HG02763 (cell line): ENCODE results near the gene HGFAC.

ENCODE experiments used
- ATAC-seq: cut with Tn5 transposase; IDR thresholded peaks from one replicate; pipeline ENCODE4 v1.9.1; 2021; ENCODE audit warnings: mild to moderate bottlenecking, moderate library complexity; ENCODE audit not compliant: unreplicated experiment

HGFAC gene

DNA sequence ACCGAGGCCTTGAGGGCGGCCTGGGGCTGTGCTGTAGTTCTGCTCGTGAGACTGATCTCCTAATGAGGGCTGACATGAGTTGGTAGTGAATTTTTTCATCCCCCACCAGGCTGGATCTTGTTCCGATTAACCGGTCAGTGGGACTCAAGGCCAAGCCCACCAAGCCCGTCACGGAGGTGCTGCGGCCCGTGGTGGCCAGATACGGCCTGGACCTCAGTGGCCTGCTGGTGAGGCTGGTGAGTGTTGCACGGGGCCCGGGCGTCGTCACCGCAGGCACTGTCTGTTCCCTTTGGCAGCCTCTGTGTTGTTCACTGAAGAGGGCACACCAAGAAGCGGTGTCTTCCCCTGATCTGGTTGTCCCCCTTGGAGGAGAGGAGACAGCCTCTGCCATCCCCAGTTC is 18.4 kb upstream of the HGFAC start:
- ATAC-seq: no peak

DNA sequence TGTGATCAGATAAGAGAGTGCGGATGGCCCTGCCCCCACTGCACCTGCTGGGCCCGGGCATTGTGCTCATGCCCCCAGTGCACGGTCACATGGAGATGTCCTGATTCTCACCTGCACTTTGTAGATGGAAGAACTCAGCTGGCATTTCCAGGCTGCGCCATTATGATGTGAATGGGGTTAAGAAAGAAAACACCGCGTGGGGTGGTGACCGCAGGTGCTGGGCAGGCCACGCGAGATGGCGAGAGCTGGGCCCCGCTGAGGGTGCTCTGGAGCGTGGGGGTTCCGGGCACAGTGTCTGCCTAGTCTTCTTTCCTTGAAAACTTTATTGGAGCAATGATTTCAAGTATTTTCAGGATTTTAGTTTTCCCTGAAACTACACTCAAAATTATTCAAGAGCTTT is 17.8 kb upstream of the HGFAC start:
- no peak for ATAC-seq

DNA sequence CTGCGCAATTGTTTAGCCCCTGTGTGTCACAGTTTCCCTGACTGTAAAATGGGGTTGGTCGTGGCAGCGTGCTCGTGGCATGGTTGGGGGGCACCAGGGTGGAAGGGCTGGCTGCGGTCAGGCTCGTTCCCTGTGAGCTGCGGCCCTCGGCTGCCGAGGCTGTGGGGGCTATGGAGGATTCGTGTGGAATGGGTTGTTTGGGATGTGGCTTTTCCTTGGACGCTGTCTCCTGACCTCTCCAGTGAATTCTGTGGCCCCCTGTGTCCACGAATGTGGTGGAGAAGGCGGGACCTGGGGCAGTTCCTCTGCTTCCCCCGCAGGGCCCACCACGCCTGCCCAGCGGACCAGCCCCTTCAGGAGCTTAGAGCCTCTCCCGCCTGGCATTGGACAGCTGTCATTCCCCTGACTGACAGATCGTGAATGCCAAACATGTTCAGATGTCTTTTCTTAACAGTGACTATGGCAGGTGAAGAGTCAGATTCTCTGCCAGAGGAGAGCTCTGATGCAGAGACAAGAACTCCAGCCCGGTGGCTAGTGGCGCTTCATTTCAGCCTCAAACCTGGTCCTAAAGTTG is 17.2 kb upstream of the HGFAC start:
- no peak for ATAC-seq

DNA sequence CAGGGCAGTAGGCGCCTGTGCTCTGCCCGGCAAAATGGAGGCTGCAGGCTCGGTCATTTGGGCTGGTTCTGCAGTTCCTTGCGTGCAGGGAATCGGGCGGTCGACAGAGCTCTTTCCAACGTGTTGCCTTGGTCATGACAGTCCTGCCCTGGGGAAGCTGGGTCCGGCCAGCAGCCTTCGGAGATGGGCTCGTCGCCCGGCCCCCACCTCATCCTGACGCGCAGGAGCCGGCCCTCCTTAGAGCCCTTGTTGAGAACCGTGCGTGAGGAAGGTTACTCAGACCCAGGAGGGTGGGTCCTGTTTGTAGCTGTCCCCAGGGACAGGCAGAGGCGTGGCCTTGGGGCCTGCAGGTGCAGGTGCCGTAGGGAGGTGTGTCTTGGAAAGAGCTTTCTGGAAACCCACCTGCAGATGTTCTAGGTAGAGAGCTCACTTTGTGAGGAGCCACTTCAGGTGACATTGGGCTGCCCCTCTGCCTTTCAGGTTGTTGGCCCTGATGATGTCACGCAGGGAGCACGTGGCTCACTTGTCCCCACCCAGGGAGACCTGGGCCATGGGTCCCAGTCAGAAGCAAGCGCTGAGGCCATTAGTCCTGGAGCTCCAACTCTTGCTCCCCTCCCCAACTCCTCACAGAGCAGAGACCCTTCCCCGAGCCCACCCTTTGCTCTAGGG is 15.2 kb upstream of the HGFAC start:
- ATAC-seq: no peak

DNA sequence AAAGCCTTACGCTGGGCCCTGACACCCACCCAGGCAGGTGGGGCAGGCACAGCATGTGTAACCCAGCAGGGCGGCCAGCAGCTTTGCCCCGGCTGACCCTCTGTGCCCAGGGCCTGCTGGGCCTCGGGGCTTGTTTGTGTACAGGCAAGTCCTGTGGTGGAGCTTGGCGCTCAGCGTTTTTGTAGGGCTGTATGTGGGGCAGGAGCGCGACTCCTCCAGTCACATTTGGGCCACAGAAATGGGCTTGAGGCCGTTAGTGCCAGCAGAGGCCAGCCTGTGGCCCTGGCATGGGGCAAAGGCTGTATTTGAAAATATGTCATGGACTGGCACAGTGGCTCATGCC is 14.7 kb upstream of the HGFAC start:
- no peak for ATAC-seq

DNA sequence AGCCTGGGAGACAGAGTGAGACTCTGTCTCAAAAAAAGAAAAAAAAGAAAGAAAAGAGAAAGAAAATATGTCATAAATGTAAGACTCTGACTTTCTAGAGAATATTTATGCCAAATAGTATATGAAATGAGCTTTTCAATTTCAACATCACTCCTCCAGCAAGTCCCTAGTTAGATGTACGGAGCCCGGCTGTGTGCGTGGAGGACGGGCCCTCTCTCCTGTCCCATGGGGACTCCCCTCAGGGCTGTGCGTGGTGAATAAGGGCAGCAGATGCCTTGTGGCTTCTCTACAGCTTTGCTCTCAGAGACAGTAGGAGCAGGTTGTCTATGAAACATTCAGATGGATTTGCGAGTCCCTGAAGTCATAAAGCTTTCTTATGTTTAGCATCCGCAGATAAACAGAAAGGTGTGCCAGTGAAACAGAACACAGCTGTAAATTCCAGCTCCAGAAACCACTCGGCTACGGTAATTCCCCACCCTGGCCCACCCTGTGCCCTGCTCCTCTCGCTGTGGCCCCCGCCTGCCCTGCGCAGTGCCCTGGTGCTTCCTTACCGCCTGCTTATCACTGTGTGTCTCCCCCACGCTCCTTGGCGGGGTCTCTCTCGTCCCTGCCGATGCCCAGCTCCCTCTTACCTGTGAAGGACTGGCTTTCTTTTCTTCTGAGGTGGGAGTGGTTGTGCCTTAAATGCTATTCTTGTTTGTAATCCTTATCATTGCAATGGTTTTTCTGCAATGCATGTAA is 13.9 kb upstream of the HGFAC start:
- no peak for ATAC-seq

DNA sequence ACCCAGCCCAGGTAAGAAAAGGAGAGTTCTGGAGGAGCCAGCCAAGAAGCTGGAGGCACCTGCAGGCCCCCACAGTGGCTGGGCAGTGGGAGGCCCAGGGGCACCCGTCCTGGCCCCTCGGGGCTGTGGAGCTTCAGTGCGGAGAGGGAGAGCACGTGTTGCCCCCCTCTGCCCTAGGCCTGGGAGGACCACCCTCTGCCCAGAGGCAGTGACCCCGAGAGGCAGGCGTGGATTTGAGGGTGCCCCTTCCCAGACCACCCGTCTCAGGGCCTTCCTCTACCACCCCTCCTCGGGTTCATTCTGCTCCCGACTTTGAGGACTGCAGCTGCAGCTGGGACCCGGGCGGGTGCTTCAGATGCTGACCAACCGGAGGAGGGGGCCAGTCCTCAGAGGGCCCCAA is 12.1 kb upstream of the HGFAC start:
- no peak for ATAC-seq

DNA sequence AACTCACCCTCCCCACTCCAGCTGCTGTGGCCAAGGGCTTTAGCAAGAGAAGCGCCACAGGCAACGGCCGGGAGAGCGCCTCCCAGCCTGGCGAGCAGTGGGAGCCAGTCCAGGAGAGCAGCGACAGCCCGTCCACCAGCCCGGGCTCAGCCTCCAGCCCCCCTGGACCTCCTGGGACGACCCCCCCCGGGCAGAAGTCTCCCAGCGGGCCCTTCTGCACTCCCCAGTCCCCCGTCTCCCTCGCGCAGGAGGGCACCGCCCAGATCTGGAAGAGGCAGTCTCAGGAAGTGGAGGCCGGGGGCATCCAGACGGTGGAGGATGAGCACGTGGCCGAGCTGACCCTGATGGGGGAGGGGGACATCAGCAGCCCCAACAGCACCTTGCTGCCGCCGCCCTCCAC is 11.2 kb upstream of the HGFAC start:
- ATAC-seq: no peak

DNA sequence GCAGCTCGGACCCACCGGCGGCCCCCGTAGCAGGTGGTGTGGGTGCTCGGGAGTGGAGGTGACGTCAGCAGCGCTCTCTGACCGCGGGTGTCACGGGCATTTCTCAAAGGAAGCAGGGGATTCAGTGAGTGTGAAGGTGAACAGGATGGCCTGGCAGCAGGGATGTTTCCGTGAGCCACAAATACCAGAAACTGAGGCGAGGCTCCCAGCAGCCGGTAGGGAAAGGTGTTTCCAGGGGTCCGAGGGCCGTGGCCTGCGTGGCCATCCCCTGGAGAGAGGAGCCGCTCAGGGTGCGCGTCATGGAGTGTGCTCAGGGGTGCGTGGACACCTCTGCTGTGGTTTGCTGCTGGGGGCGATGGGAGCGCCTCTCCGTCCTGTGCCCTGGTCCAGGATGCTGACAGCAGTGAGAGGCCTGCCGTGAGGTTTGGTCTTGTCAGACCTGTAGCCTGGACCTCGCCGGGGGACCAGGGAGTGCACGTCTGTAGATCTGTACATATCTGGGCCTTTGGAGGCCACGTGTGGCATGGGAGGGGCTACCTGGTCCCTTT is 10.2 kb upstream of the HGFAC start:
- ATAC-seq: no peak

DNA sequence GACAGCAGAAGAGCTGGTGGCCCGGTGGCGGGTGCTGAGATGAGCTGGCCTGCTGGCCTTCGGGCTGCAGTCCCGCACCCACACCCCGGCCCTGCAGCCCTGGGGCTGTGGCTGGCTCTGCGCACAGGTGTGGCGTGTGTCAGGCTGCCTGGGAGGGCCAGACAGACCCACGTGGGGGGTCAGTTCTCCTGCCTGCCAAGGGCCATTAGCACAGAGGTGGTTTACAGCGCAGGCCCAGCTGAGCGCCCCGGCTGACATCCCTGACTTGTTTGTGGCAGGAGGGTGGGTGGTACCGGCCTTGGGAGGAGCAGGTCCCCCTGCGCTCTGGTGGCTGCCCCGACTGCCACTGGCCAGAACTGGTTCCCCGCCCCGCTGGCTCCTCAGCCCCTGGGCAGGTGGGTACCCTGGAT is 9.4 kb upstream of the HGFAC start:
- no peak for ATAC-seq

DNA sequence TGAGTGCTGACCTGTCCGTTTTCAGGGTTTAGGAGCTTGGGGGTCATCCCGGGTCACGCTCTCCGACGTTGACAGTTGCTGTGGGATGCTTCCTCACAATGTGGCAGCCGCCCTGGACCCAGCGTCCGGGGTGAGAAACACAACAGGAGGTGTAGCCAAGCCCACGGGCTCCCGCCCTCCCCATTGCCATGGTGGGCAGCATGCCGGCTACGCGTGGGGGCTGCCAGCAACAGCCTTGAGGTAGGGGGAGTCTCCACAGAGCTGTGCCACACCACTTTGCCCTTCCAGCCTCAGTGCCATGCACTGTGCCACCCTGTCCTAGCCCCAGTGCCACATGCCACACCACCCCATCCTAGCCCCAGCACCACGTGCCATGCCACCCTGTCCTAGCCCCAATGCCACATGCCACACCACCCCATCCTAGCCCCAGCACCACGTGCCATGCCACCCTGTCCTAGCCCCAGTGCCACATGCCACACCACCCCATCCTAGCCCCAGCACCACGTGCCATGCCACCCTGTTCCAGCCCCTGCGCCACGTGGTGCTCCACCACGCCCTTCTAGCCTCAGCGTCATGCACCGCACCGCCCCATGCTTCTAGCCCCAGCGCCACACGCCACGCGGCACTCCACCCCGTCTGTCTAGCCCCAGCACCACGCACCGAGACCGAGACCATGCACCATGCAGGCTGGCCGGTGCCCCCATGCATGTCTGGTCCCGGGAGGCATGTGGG is 8.5 kb upstream of the HGFAC start:
- ATAC-seq: no peak

DNA sequence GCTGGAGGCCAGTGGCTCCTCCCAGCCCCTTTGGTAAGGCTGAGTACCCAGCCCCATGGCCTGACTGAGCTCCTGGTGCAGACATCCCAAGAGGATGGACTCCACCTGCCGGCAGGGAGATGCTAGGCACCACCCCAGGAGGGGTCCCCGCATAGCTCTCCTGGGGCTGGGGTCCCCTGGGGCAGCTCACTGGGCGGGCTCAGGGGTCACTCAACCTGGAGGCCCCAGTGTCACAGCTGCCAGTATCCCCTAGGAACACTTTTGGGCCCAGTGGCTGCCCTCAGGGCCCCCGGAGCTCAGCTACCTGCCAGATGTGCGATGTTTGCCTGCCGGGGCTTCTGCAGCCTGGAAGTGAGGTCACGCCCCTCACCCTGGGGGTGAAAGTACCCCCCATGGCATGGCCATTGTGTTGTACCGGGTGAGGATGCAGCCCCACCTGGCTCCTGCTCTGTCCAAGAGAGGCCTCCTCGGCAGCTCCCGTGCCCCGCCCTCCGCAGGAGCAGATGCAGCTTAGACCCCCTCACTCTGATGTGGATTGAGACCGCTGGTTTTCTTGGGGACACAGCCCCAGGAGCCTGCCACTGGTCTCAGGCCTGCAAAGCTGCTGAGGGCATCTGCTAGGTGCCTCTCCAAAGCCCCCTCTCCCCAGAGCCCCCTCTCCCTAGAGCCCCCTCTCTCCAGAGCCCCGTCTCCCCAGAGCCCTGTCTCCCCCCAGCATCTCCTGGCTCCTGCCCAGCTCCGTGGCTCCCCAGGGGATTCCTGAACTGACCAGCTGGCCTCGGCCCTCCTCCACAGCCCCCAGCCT is 6.7 kb upstream of the HGFAC start:
- no peak for ATAC-seq

DNA sequence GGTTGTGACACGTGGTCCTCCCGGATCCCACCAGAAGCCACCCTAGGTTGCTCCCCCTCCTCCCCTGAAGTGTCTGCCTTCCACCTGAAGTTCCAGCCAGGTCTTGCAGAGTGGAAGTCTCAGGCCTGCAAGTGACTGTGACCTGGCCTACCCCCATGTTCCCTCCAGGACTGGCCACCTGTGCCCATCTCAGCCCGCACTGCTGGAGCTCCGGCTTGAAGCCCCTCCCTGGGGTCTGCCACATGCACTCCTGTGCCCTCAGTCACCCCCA is 6.1 kb upstream of the HGFAC start:
- no peak for ATAC-seq

DNA sequence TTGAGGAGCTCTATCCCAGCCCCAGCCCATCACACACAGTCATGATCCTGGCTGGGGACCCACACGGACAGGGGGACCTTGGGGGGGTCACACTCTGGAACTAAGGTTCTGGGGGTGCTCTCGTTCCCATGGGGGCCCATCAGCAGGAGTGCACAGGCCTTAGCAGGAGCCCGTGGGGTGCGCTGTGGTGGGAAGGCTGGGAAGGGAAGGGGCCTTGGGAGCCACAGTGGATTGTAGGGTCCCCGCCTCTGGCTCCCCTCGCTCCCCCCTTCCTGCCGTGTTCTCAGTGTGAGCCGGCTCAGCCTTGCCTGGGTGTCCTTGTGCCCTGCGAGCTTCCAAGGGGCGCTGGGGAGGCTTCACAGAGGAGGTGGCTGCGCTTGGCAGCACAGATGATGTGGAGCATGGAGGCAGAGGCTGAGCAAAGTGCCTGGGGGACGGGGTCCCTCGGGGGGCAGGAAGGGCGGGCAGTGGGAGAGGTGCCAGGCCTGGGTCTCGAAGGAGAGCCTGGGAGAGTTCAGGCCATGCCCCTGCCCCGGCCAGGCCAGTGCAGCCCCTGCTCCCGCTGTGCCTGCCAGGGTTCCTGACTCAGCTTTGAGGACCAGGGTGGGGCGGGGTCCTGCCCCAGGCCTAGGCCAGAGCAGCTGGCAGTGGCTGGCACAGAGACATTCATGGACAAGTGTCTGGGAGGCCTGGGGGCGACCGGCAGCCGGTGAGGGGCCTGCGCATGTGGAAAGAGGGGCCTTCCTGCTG is 5.5 kb upstream of the HGFAC start:
- ATAC-seq: no peak

DNA sequence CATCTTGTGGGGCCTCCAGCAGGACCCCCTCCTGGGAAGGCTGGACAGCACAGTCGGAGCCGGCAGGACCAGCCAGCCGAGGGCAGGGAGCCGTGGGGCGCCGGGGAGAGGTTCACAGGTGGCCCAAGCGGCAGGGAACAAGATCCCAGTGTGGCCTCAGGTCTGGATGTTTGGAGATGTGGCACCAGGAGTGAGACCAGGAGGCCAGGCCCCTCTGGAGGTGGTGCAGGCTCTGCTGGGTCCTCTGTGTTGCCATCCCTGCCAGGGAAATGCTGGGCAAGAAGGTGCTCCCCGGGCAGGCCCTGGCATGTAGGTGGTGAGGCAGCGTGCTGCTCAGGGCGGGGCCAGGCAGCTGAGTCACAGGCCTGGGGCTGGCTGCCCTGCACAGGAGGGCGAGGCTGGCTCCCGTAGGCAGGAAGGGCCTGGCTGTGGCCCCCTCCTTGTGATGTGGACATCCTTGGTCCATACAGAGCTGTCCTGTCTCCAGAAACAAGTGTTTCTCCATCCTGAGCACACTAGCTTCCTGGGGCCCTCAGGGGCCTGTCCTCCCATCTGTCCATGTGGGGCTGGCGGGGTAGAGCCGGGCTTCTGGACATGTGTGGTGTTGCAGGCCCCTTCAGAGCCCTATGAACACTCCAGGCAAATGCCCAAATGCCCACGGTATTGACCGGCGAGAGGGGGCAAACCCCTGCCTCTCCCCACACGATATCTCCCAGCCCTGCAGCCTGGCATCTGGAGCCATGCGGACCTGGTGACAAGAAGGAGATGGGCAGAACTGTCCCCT is 4.8 kb upstream of the HGFAC start:
- ATAC-seq: no peak

DNA sequence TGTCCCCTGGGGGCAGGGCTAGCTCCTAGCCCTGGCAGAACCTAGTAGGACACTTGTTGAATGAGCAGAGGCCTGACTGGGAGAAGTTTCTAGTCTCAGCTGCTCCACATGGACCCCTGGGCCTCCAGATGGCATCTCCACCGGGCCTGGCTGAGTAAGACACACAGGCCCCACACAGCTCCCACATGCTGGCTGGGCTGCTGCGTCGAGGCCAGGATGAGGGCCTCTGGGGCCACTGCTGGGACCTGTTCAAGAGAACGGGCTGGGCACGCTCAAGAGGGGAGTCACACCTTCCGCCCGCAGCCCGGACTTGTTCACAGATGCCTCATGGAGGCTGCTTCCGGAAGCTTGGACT is 4.2 kb upstream of the HGFAC start:
- ATAC-seq: no peak

DNA sequence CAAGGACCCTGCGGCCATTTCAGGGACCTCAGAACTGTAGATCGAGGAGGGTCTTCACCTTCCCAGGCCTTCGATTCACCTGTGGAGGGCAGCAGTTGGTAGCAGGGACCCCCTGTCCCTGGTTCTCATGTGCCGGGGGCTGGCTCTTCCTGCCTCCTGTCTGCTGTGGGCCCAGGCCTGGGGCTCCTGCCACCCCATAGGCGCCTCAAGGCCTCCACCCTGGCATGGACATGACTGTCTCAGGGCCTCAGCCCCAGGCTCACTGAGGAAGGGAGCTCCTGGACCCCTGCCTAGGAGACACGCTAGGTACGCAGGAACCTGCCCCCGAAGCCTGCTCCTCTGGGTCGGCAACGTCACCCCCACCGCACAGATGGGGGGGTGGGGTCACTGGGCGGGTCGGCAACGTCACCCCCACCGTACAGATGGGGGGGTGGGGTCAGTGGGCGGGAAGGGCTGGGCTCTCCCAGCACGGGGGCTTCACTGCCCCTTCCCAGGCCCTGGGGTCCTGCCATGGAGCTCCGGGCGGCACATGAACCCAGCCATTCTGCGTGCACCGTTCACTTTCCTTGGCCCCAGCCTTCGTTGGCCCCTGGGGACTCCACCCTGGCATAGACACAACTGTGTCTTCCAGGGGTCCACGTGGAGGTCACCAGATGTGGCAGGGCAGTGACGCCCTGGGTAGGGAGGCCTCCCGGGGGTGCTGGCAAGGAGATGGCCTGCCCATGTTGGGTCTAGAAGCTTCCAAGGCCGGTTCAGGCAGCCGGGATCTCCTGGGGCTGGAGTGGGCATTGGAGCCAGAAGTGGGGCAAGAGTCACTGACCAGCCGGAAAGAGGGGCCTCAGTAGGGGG is 3.5 kb upstream of the HGFAC start:
- ATAC-seq: no peak

DNA sequence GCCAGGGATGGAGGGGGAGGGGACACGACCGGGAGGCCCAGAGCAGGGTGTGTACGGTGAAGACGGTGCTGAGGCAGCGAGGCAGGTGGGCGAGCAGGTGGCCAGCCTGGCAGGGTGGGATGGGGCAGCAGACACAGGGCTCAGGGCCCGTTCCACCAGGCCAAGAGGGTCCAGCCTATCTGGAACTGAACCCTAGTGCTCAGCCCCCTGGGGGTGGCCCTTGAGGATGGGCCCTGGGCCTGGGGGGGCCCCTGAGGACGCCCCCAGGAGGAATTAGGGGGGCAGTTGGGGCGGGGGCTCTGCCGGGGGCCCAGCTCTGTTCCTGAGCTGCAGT is 3.0 kb upstream of the HGFAC start:
- no peak for ATAC-seq

DNA sequence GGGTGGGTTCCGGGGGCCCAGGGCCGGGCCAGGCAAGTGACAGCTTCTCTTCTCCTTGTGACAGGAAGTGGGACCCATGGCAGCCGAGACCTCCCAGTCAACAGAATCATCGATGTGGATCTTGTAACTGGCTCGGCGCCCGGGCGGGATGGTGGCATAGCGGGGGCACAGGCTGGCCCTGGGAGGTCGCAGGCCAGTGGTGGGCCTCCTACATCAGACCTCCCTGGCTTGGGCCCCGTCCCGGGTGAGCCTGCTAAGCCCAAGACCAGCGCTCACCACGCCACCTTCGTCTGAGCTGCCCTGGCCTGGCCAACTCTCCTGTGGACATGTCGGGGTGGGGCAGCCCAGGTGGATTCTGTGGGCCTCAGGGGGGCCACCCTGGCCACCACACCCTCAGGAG is 2.4 kb upstream of the HGFAC start:
- ATAC-seq: no peak
